GM19397 (cell line): ENCODE data around the gene PLAC1.

Source experiments
- ATAC-seq: cut with Tn5 transposase; IDR thresholded peaks from one replicate; pipeline ENCODE4 v1.9.1; 2021; ENCODE audit warnings: mild to moderate bottlenecking, moderate library complexity; ENCODE audit not compliant: unreplicated experiment

The PLAC1 gene

DNA sequence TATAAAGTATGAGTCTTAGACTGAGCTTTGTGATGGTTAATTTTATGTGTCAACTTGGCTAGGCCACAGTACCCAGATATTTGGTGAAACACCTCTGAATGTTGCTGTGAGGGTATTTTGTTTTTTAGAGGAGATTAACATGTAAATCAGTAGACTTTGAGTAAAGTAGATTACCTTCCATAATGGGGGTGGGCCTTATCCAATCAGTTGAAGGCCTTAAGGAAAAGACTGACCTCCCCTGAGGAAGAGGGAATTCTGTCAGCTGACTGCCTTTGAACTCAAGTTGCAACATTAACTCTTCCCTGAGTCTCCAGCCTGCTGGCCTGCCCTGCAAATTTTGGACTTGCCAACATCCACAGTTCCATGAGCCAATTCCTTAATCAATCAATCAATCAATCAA, 66.0 kb downstream of the PLAC1 start:
- ATAC-seq, result no peak

DNA sequence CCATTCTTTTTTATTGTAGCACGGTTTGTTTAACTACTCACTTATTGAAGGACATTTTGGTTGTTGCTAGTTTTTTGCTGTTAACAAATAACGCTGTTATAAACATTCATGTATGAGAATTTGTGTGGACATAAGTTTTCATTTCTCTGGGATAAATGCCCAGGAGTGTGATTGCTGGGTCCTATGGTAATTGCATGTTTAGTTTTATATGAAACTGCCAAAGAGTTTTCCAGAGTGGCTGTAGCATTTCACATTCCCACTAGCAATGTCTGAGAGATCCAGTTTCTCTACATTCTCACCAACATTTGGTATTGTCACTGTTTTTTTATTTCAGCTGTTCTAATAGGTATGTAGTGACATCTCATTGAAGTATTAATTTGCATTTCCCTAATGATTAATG, 66.8 kb downstream of the PLAC1 start:
- ATAC-seq, result no peak

DNA sequence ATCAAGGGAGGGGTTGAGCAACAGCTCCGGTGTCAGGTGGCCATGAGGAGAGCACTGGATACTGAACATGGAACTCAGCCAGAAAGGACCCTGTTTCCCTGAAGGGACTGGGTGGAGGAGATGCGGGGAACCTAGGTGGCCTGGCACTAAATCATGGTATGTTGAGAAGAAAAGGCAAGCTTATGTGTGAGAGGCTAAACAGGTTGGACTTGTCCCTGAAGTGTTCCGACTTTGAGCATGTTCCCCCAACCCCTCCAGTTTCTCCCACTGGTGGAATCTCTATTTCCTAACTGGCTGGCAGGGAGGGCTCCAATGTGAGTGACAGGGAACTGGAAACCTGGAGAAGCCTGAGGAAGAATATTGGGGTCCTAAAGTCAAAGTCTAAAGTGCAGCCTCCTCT, 69.5 kb downstream of the PLAC1 start:
- ATAC-seq, result no peak

DNA sequence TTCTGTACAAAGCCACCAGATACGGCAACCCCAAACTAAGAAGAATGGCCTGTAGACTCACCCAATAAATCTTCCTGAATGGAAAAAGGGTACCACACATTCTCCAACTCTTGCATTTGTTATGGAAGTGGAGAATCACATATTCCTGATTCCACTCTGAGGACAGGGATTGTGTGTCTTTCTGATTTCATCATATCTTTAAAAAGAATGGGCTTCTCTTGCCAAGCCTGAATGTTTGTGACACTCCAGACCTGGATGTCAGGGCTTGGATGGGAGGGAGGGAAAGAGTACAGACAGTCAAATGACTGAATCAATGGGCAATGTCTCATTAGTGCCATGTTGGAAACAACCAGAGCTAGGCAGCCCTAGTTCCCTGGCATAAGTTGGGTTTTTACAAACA, 77.4 kb downstream of the PLAC1 start:
- ATAC-seq, result no peak

DNA sequence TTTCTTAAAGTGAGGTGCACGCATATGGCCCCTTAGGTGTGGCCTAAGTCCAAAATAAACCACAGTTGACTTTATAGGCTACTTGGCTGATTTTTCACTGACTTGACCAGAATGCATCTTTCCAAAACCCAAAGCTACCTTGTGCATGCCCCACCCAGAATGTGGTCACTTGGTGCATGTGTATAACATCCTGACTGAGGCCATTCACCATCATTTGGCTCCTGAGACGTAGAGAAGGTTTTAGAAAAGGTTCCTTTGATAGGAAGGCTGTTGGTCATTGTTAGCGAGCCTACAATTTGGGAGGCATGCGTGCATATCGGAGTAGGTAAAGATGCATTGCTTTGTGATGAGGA, 84.6 kb downstream of the PLAC1 start:
- no peak for ATAC-seq

DNA sequence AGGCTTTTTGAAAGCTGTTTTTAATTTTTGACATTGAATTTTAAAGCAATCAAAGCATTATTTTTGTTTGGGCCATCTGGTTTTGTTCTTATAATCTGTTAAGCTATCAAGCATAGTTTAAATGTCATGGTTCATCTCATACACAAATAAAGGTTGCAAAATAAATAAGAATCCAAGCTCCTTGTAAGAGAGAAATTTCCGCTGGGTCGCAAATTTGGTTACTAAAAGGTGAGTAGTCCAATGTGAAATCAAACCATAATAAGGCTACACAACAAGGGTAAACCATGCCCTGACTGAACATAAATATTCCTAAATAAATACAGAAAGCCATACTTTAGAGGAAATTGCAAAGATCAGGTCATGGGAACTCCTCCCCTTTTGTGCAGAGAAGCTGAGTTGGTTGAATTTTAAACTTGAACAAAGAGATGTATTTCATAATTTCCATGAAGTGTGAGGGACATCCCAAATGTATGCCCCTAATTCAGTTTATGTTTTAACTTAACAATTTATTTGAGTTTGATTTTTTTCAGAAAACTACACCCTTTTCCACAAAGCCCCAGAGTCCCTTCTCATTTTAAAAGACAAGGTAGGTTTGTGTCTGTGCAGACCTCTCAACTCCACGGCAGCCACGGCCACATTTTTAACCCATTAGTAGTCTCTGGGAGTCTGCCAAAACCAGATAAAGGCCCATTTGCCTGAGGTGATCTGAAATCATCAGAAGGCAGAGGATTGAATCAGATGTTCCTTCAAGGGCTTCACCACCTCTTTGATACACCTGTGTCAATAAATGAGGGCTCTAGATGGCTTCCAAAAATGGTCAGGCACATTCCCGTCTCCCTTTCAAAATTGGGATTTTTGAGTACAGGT, 85.2 kb downstream of the PLAC1 start:
- no peak for ATAC-seq

DNA sequence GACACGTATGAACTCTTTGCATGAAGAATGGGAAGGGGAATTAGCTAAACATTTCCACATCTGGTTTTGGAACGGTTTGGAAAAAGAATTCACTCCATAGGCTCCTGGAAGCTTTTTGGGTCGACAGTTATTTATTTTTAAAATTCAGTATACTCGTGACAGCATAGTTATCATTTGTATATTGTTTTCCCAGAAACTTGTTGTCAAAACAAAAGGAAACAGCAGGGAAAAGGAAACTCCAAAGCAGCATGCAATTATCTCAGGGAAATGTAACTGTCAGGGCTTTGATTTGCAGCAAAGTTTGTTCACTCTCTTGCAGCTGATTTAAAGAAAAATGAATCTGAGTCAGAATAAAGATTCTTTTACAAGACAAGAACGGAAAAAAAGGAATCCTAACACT, 86.5 kb downstream of the PLAC1 start:
- no peak for ATAC-seq

DNA sequence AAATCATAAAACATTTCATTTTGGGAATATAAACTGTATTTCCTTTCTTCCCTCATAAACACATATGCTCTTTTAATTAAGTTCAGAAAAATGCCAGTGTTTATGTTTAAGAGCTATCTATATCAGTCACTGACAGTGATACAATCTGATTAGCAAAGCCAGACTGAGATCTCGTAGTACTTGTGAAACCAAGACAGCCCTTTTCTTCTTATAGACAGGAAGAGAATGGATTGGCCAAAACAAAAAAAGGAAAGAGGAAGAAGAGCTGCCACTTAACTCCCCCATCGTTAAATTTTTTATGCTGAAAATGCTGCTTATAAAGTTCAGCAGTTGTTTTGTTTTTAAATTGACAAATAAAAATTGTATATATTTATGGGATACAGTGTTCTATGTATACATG, 87.4 kb downstream of the PLAC1 start:
- ATAC-seq, result no peak

DNA sequence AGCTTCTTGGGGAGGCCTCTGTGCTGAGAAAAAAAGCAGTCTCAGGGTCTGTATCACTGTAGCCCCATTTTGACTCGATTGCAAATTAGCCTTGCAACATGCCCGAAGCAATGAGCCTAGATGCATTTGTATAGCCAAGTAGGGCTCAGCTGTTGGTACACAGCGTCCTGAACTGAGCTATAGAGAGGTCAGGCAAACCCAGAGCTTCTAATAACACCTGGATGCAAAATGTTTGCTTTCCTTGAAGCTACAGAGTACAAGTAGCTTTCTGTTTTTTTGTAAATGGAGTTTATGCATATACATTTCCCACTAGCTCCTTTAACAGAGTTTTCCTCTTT, 87.8 kb downstream of the PLAC1 start:
- ATAC-seq, result no peak

DNA sequence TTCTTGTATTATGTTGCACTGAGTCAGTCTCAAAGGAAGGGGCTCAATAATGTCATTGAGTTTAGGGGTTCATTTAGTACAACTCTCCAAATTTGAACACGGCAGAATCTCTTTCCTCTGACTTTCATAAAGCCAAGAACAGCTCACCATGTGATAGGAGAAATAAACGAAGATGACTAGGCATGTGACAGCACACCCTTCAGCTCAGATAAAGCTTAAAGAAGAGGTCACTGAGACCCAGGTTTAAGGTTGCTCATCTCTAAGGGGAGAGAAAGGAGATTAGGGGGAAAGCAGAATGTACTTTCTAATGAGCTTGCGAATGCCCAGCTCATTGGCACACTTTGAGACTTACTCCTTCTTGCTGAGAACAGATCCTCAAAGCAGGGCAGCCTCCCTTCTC, 89.0 kb downstream of the PLAC1 start:
- ATAC-seq, result no peak

DNA sequence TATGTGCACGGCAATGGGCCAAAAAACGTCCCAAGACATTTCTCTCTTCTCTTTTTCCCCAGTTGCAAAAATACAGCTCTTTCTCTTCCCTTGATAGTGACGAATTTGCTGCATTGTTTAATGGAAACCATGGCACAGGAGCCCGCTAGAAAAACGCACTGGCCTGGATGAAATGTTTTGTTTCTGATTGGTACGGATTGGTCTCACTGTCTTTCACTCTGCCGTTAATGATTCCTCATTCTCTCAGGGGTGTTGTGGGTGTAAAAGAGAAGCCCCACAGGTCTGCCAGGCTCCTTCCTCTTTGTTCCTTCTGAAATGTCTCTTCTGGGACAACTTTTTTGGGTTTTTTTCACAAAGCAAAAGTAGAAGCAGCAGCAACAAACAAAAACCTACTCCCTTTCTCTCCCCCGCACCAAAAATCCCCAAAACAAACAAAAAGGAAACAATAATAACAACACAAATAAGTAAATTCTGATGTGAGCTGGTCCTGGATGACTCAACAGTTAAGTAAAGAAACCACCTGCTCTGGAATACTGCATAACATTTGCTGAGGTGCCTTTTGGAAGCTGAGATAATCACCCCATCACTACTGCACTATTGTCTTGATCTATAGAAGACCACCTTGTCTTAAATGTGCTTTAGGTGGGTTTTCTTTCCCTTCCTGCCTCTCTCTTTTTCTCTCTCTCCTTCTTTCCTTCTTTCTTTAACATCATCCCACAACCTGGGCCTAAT, 89.8 kb downstream of the PLAC1 start:
- ATAC-seq, result no peak

DNA sequence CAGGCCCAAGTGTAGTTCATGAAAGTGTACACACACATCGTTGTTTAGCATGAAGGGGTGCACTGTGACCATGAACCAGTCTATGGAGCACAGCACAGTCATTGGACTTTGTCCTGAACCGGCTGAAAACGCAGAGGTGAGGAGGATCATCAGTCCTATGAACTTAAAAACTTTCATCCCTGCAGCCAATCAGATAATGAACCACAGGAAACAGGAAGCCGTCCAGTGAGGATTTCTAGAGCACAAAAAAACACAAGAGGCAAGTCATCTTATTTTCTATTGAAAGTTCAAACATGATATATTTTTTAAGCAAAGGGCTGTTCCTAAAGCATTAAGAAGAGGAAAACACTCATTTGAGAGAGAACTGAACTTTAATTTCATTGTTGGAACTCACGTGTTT, 91.8 kb downstream of the PLAC1 start:
- no peak for ATAC-seq

DNA sequence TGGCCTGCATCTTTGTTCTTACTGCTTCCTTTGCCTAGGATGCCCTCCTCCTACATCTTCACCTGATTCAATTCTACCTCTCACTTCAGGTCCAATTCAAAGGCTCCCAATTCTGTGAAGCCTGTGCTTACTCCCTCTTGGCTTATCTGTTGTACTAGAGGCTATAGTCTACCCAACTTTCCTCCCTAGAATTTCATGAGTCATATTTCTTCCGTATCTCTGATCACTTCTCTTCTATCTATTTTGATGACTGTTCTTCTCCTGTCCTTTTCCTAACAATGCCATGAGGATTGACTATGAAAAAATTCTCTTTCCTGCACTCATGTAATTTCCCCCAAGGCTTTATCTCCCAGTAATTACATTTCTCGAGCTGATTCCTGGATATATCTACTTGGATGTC, 96.3 kb downstream of the PLAC1 start:
- ATAC-seq, result no peak

DNA sequence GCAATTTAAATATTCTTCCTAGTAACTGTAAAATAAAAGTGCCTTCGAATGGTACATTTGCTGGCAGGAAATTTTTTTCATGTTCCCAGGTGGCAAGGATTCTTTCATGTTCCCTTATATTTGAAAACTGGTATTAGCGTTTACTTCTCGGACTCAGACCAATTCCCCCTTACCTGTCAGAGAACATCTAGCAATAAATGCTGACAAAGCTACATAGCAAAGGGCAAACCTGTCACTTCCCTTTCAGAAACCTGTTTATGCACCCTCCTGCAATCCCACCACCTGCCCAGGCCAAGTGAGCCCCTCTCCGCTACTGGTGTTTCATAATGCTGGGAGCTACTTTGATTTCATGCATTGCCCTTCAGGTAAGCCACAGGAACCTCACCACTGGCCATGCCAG, 100.1 kb downstream of the PLAC1 start:
- ATAC-seq, result no peak

DNA sequence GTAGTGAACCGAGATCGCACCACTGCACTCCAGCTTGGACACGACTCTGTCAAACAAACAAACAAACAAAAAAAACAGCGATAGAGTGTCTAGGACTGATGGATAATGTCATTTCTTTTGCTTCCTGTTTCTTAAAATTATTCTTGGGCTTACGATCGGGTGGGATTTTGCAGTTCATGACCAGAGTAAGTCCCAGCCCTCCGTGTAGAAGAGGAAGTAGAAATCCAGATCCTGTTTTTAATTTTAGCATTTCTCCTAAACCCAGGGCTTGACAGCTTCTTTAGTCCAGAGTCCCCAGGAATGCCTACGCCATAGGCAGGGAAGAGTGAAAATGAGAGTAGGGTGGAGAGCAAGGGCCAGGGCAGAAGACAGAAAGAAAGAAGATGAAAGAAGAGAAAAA, 104.0 kb downstream of the PLAC1 start:
- ATAC-seq, result no peak

DNA sequence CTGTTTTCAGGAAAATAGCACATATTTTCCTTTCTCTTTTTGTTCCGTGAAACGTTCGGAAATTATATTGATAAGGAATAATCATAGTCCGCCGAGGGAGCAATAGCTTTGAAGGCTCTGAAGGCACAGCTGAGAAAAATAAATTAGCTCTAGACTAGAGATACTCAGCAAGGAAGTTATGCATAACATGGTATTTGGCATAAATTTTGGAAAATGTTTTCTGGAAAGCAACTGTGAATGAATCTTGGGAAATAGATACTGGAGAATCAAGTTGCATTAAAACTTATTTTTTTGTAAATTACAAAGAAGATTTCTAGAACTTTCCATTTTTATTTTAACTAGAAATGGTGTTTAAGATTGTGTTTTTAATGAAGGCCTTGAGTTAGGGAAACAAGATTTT, 105.9 kb downstream of the PLAC1 start:
- ATAC-seq, result no peak

DNA sequence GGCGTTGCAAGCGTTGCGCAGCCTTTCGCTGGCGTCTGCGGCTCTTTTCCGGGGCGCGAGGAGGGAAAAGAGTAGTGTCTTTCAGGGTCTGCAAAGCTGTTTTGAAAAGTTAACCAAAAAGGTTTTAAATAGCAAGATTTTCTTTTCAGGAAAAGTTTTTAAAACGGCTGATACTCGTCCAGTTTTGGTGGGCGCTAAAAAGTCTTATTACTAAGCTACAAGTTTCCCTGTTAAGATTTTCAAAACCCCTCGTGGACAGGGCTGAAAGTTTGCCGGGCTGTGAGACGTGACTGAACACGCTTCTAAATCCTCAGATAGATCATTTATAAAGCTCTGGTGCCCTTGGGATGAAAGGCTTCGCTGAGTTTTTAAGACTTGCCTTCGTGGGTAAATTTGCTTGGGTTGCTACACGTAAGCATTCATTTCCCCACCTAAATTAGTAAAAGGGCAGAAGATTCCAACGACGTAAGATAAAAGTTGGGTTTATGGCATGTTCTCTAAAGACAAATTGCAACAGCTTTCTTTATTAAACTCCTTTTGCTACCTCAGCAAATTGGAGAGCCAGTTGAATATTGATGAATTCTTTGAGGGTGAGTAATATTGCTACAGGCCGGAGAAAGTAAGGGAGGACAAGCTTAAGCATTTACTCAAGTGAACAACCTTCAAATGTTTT, 106.8 kb downstream of the PLAC1 start:
- no peak for ATAC-seq

DNA sequence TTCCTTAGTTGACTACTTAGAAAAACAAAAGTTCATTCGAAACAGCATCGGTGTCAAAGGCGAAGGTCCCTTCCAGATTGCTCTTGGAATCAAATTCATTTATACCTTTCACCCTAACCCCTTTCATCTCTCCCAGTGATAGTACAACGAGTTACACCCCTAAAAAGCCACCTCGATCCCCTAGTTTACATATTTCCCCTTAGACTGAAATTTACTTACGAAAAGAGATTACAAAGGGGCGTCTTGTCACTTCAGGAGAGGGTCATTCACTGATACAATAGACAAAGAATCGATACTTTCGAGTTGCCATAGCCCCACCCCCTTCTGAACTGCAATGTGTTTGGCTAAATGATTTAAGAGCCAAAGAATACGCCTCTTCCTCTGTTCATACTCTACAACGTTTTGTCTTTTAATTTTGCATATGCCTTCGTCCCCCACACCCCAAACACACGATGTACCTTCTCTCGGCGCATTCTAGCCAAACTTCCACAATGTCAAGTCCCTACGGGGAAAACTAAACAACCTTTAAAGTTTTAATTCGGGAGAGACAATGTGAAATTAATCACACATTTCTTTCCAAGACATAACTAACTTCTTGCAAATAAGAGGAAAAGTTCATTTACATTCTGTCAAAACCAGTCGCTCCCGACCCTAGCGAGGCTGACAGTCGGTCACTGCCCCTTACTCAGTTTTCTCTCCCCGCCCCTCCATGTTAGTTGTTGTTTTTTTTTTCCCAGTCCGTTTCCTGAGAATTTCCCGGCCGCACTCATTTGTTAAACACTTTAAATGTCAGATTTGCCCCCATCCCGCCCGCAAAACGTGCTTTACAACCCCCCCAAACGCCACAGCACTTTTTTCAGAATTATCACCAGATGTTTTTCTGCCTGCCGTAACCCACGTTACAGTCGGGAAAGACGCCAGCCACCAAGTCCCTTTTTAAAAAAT, 109.7 kb downstream of the PLAC1 start:
- no peak for ATAC-seq

DNA sequence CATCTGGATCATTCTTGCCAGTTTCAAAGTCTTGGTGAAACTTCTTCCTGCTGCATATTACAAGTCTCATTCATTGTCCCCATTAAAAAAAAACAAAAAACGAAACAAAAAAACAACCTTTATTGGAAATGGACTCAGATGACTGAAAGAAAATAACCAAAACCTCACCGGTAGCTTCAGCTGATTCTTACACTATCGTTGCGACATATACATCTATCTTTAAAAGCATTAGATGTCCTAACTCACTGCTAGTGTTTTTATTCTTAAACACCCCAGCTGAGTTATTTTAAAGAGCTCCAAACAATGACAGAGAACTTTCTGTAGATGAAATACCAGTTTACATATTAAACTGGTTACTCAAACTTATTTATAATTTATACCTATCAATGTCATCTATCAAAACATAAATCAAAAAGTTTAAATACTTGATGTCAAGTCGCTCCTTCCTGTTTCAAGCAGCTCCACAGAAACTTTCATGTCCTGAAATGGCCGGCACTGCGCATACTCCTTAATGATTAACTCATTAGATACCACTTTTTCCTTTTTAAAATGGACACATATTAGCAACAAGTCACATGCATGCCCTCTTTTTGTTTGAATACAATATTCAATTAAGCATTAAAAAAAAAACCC, 111.1 kb downstream of the PLAC1 start:
- ATAC-seq, result no peak

DNA sequence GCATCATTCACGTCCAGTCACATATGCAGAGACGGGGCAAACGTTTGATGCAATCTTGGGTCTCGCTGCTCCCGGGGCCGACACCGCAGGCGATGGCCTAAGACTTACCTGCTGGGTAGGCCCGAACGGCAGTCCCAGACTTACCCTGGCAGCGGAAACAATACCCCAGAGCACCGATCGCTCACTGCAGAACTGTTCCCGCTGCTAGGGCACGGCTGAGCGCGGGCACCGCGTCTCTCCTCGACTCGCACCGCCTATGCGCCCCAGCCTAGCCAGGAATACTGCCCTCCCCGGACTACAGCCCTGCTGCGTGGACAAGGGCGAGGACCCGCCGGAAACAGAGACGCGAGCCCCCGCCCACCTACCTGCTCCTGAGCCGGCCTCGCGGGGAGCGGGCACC, 112.1 kb downstream of the PLAC1 start:
- ATAC-seq, result no peak

DNA sequence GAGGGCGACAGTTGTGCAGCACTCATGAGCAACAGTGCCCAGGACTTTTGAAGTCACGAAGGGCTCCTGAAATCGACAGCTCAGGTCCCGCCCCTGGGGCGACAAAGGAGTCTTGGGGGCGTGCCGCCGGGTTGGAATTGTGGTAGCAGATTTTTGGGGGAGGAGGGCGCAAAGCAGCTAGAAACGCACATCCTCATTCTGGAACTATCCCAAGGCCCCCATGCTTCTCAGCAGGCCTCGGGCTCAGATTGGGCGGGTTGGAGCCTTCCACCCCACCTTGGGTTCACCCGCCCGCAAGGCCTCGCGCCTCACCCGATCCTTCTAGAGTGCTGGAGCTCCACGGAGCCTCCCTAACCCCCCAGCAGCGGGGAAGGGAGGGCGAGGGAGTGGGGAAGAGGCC, 112.8 kb downstream of the PLAC1 start:
- ATAC-seq, result no peak
